SK-N-DZ (cell line): ENCODE measurements around the gene SNCAIP.
"Not testable (repeated sequence)": the region's sequence is repeated elsewhere in the genome, so short reads cannot be mapped to it uniquely, and the experiment has no call there.

Experiments
- DNase-seq: peaks from one replicate; pipeline ENCODE4 v3.0.0-alpha.2; 2015; ENCODE audit warnings: low spot score

The SNCAIP gene

GRCh38 chr5:122465031-122465577 is 153.1 kb downstream of the SNCAIP start:
- no peak for DNase-seq

GRCh38 chr5:122465994-122466393 is 154.0 kb downstream of the SNCAIP start:
- no peak for DNase-seq

- DNase-seq, result no peak
Observed at GRCh38 chr5:122468351-122469116, 156.5 kb downstream of the SNCAIP start.

GRCh38 chr5:122469384-122469919 is 157.4 kb downstream of the SNCAIP start:
- DNase-seq, result no peak

- no peak for DNase-seq
Observed at GRCh38 chr5:122470365-122470764, 158.3 kb downstream of the SNCAIP start.

- DNase-seq, result no peak
Observed at GRCh38 chr5:122471031-122471751, 159.2 kb downstream of the SNCAIP start.

GRCh38 chr5:122471752-122472061 is 159.7 kb downstream of the SNCAIP start:
- no peak for DNase-seq

GRCh38 chr5:122473138-122473843 is 161.3 kb downstream of the SNCAIP start:
- DNase-seq, result no peak

- DNase-seq, result no peak
Observed at GRCh38 chr5:122473941-122474340, 161.9 kb downstream of the SNCAIP start.

- no peak for DNase-seq
Observed at GRCh38 chr5:122478741-122479442, 166.9 kb downstream of the SNCAIP start.

GRCh38 chr5:122480146-122480545 is 168.1 kb downstream of the SNCAIP start:
- no peak for DNase-seq

GRCh38 chr5:122484103-122484502 is 172.1 kb downstream of the SNCAIP start:
- no peak for DNase-seq

- no peak for DNase-seq
Observed at GRCh38 chr5:122485226-122485625, 173.2 kb downstream of the SNCAIP start.

GRCh38 chr5:122486616-122487015 is 174.6 kb downstream of the SNCAIP start:
- not testable (repeated sequence) for DNase-seq

- DNase-seq, result no peak
Observed at GRCh38 chr5:122490718-122491117, 178.7 kb downstream of the SNCAIP start.

GRCh38 chr5:122492675-122493074 is 180.6 kb downstream of the SNCAIP start:
- no peak for DNase-seq

- peak; percentile 50 for DNase-seq
Observed at GRCh38 chr5:122493091-122494021, 181.3 kb downstream of the SNCAIP start.

GRCh38 chr5:122494109-122494508 is 182.1 kb downstream of the SNCAIP start:
- DNase-seq, result no peak

- no peak for DNase-seq
Observed at GRCh38 chr5:122498163-122498562, 186.1 kb downstream of the SNCAIP start.

GRCh38 chr5:122499585-122499984 is 187.5 kb downstream of the SNCAIP start:
- no peak for DNase-seq
